ENCODE measurements around the gene SERTAD3.

Gene SERTAD3

DNA sequence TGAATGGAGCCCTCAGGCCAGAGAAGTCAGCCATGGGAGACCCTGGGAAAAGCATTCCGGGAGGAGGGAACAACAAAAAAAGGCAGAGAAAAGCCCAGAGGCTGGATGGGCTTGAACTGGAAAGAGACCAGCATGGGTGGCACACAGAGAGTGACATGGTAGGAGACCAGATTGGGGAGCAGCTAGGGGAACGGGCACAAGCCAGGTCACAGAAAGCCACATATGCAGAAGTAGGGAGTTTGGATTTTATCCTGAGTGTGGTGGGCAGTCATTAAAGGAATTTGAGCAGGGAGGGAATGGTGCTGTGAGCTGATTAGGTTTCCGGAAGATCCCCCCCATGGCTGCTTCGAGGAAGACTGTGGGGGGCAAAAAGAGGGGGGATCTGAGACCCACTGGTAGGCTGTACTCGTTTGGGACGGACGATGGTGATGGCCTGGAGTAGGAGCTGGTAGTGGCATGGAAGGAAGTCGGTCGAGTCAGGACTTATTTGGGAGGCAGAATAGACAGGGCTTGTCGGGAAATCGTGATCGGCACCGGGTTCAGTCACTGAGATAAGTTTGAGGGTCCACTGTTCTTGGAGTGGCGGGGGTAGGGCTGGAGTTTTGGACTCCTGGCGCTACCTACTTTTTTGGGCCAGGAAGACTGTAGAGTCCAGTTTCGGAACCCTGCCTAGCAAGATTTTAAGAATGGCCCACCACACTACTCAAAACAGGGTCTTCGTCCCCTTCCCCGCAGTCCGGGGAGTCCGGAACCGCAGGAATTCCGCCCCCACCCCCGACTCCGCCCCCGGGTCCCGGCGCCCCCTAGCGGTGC is 19.3 kb downstream of the SERTAD3 start:
- DNase-seq (ENCODE audit: low read depth) = no peak

DNA sequence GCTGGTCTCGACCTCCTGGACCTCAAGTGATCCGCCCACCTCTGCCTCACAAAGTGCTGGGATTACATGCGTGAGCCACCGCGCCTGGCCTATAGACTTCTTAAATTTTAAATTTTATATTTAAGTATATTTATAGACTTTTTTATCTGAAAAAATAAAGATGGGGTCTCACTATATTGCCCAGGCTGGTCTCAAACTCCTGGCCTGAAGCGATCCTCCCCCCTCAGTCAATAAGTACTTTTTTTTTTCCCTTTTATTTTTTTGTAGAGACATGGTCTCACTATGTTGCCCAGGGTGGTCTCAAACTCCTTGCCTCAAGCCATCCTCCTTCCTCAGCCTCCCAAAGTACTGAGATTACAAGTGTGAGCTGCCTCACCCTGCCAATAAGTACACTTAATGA is 20.2 kb downstream of the SERTAD3 start:
- no peak for DNase-seq (ENCODE audit: low read depth)

DNA sequence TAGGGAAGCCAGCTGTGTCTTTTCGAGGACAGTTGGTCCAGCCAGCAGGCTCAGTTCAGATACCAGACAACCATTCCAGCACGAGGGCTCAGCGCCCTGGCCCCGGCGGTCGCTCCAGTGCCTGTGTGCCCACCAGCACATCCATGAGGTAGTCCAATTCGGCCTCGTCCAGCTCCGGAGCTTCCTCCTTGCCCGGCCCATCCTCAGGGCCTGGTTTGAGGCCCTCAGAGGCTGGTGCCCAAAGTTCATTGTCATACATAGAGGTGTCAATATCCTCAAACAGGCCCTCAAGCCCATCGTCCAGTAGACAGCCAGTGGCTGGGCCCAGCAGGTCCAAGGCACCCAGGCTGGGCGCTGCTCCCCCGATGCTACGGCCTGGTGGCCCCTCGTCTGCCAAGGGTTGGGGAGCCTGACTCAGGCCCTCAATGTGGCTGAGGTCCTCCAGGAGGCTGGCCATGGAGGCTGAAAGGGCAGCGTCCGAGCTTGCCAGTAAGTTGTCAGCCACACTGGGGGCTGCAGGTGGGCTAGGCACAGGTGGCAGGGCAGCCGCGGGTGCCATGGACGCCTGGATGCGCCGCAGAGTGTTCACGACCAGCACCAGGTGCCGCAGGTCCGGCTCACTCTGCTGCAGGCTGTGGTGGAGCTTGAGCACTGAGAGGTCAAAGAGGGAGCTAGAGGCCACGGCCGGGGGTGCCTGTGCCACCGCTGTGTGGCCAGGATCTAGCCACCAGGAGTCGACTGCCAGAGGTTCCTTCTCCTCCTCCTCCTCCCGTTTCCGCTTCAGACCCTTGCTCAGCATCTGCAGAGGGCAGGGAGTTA is 21.2 kb downstream of the SERTAD3 start:
- DNase-seq (ENCODE audit: low read depth) = no peak

DNA sequence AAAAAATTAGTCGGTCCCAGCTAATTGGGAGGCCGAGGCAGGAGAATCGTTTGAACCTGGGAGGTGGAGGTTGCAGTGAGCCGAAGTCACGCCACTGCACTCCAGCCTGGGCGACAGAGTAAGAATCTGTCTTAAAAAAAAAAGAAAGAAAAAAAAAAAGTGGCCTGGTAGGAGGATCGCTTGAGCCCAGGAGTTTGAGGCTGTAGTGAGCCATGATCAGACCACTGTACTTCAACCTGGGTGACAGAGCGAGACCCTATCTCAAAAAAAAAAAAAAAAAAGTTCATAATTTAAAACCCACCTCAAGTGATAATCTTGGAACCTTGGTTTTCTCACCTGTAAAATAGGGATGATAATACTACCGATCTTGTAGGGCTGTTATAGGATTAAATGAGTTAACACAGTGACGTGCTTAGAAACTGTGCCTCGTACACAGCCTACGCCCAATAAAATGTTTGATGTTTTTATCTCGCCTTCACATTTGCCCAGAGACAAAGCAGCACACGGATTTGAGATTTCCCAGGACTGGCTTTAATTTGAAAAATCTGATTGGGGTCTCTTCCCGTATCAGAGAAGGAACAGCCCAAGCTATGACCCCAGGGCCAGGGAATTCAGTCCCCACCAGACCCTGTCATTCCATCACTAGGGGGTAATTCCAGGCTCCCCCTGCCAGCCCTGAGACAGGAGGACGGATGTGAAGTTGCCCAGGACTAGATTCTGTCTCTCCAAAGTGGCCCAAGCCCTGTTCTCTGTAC is 22.0 kb downstream of the SERTAD3 start:
- DNase-seq (ENCODE audit: low read depth) = no peak

DNA sequence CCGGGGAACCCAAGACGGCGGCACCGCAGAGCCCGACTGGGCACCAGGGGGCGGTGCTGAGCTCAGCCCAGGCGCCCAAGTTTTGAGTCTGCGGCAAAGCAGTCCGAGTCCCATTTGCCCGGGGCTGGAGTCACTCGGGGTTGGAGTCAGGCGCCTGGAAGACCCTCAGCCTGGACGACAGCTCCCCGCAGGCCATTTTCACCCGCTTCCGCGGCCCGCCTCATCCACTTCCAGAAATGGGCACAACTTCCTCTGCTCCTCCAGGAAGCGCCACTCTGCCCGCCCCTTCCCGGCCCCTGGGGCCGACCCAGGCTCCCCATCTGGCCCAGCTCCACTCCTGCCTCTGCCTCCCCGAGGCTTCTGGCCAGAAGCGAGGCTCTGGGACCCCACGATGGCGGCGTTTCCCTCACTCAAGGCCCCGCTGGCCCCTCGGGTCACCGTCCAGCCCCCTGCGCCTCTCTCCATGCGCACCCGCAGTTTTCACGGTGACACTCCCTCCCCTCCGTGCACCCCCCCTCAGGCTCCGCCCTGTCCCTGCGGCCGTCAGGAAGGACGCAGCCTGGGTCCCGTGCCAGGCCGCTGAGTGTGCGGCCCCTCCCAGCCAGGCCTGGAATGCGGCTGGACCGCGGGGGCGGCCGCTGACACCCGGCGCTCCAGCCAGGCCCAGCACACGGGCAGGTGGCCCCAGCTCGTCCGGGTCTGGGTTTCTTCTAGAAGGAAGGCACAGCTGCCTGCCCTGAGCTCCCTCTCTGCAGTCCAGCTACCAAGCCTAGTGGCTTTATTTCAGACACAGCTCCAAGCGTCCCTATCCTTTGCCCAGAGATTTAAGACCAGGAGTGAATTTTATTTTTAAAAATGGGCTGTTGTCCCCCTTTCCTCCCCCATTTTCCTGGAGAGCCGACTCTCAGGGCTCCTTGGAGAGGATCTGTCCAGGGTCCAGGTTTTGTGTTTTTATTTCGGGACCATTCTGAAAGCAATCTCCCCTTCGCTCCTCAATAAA is 23.1 kb downstream of the SERTAD3 start:
- no peak for DNase-seq (ENCODE audit: low read depth)

DNA sequence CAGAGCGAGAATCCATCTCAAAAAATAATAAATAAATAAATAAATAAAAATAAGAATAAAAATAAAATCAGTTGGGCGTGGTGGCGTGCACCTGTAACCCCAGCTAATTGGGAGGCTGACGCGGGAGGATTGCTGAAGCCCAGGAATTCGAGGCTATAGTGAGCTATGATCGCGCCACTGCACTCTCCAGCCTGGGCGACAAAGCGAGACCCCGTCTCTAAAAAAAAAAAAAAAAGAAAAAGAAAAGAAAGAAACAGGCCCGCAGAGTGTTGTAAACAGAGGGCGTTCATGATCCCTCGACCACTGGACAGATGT is 23.7 kb downstream of the SERTAD3 start:
- DNase-seq (ENCODE audit: low read depth) = no peak

DNA sequence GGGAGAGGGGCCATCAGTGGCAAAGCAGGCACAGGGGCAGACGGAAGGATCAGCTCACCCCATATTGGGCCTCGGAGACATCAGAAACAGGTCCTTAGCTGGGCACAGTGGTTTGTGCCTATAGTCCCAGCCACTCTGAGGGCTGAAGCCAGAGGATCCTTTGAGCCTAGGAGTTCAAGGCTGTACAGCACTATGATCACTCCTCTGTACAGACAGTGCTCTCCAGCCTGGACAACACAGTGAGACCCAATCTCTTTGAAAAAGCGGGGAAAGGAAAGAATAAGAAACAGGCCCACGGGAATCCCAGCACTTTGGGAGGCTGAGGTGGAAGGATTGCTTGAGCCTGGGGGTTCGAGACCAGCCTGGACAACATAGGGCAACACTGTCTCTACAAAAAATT is 24.4 kb downstream of the SERTAD3 start:
- DNase-seq (ENCODE audit: low read depth) = no peak

DNA sequence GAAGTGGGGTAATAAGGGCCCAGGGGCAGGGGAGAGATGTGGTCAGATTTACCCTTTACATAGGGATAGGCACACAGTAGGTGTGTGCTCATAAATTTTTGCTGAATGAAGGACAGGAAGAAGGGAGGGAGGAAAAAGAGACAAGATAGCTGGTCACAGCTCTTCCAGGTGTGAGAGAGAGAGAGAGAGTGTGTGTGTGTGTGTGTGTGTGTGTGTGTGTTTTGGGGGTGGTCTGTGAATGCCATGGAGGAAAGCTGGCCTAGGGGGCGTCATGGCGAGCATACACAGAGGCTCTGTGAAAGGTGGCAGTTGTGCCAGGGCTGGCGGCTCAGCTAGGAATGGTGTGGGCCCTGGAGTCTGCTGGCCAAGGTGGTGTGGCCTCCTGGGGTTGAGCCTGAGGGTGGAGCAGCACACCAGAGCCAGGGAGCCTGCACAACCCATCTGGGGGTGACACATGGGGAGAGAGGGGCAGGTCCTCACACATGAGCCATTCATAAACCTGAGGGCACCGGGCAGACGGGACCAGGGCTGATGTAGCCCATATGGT is 25.0 kb downstream of the SERTAD3 start:
- no peak for DNase-seq (ENCODE audit: low read depth)

DNA sequence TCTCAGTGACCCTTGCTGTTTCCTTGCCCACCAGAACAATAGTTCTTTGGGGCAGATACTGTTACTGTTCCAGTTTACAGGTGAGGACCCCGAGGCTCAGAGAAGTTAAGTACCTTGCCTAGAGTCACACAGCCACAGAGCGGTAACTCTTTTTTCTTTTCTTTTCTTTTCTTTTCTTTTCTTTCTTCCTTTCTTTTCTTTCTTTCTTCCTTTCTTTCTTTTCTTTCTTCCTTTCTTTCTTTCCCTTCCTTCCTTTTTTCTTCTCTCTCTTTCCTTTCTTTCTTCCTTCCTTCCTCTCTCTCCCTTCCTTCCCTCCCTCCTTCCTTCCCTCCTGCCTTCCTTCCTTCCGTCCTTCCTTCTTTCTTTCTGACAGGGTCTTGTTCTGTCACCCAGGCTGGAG is 26.1 kb downstream of the SERTAD3 start:
- no peak for DNase-seq (ENCODE audit: low read depth)

DNA sequence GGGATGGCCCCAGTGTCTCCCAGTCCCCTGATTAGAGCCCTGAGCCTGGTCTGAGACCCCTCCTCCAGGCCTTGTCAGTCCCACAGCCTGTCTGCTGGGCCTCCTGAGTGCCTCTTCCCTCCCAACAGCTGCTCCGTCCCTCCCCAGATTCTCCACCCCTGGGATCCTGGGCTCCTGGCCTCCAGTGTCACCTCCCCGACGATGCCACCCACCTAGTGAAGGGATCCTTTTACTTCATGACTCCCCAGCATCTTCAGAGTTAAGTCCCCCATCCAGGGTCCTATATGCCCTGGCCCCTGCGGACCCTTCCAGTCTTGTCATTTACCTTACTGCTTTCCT is 26.5 kb downstream of the SERTAD3 start:
- no peak for DNase-seq (ENCODE audit: low read depth)

DNA sequence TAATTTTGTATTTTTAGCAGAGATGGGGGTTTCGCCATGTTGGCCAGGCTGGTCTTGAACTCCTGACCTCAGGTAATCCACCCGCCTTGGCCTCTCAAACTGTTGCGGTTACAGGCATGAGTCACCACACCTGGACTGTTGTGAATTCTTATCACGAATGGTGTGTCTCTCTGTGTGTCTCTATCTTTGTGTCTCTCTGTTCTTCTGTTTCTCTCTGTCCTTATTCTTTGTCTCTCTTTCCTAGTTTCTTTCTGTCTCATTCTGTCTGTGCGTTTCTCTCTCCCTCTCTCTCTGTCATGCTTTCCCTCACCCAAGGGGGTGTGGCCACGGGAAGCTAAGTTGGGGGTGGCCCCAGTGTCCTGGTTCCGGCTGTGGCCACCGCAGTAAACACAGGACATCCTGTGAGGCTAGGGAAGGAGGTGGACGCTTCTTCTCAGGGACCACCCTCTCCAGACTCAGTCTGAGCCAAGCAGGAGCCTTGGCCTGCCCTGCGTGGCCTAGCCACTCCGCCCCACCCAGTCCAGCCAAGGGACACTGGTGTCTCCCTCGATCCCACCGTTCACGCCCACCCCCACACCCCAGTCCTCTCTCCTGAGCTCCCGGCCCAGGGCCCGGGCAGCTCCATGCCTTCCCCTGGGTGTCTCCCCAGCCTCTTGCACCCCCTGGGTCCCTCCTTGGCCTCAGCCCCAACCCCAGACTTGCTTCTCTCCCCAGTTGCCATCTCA is 27.1 kb downstream of the SERTAD3 start:
- DNase-seq (ENCODE audit: low read depth) = no peak

DNA sequence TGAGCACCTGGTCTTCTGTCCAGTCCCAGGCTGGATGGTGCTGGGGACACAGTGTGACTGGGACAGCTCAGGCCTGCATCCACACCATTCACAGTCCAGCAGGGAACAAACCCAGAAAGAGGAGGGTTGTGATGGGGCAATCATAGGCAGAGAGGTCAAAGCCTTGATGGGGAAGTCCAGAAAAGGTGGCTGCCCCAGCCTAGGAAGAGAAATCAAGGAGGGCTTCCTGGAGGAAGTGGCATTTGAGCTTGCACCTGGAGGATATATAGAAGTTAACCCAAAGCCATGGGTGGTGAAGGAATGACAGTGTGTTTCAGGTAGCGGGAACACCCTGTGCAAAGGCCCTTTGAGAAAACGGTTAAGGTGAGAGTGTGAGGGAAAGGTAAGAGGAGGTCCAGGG is 28.4 kb downstream of the SERTAD3 start:
- no peak for DNase-seq (ENCODE audit: low read depth)

DNA sequence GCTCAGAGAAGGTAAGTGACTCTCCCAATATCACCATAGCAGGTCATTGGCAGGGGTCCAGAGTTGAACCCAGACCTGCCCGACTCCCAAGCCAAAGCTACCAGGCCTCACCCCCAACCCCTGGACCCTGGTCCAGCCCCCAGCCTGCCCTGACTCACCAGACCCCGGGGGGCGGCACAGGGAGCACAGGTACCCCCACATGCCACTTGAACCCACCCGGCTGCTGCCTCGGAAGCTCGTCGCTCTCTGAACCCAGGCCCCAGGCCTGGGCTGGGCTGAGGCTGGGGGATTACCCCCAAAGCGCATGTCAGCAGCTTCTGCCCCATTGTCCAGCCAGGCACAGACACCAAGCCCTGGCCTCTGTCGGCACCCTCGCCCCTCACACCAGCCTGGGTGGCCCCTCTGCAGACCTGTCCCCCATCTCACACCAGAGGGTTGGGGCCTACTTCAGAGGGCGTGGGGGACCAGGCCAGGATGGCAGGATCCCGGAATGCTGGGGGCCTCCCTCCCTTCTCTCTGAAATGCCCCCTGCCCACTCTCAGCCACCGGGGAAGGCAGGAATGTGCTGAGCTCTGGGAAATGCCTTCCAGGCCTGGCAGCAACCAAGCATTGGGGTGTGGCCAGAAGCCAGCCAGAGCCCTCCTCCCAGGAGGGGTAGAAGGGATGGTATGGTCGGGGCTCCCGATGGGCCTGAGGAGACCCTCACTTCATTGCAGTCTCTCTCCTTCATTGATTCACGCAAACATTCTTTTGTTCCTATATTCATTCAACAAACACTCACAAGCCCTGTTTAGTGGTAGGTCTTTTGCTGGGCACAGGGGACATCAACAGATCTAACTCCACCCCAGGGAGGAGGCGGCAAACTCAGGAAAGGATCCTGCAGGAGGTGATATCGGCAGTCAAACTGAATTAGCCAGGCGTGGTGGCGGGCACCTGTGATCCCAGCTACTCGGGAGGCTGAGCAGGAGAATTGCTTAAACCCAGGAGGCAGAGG is 29.3 kb downstream of the SERTAD3 start:
- DNase-seq (ENCODE audit: low read depth) = no peak

DNA sequence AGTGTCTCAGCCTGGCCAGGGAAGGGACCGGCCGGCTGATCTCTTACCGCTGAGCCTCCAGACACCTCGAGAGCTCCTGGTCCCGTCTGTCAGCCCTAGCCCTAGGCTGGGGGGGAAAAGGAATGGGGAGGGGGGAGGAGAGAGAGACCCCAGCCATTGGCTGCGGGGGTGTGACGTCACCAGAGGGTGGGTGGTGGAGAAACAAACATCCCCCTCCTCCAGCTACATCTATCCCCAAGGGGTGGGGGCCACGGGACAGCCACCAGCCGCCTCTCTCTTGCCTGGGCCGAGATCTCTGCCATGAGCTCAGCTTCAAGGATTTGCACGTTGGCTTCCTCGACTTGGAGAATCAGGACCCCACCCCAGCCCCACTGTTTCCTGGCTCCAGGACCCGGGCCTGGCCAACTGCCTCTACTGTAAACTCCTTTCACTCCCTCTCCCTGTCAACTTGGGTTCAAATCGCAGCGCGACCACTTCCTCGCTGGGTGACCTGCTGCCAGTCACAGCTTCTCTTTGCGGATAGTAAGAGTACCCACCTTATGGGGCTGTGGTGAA is 30.8 kb downstream of the SERTAD3 start, which contains the start of gene PRX:
TSS of gene PRX (minus strand) at position 88 of the 555 bp plus-strand sequence. CDS start 5,446 bp downstream, outside the sequence.
- DNase-seq (ENCODE audit: low read depth) = no peak

DNA sequence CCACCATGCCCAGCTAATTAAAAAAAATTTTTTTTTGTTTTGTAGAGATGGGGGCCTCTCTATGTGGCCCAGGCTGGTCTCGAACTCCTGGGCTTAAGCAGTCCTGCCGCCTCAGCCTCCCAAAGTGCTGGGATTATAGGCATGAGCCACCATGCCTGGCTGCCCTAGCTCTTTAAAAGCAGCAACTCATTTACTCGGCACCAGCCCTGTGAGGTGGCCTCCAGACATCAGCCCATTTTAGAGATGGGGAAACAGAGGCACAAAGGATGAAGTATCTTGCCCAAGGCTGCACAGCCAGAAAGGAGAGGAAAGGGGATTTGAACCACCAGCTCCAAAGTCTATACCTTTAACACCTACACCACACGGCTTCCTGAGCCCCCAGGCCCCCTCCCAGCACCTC is 31.3 kb downstream of the SERTAD3 start:
- no peak for DNase-seq (ENCODE audit: low read depth)

DNA sequence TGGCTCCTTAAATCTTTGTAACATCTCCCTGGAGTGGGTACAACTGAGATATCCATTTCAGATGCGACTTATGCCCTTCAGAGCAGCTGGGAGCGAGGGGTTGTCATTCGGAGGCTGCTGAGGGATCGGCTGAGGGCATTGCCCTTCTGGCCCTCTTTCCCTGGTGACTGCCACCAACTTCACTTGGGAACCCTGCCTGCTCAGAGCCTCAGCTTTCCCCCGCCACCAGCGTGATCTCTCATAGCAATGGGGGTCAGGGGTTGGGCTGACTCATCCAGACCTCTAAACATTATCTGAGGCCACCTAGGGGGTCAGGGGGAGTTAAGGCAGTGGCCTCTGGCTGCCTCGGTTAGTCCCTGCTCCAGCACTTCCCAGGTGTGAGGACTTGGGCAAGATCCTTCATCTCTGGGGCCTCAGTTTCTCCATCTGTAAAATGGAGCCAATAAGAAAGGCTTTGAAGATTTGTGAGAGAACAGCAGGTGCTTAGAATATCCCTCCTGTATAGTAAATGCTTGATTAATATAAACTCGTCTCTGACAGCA is 32.1 kb downstream of the SERTAD3 start:
- DNase-seq (ENCODE audit: low read depth) = no peak

DNA sequence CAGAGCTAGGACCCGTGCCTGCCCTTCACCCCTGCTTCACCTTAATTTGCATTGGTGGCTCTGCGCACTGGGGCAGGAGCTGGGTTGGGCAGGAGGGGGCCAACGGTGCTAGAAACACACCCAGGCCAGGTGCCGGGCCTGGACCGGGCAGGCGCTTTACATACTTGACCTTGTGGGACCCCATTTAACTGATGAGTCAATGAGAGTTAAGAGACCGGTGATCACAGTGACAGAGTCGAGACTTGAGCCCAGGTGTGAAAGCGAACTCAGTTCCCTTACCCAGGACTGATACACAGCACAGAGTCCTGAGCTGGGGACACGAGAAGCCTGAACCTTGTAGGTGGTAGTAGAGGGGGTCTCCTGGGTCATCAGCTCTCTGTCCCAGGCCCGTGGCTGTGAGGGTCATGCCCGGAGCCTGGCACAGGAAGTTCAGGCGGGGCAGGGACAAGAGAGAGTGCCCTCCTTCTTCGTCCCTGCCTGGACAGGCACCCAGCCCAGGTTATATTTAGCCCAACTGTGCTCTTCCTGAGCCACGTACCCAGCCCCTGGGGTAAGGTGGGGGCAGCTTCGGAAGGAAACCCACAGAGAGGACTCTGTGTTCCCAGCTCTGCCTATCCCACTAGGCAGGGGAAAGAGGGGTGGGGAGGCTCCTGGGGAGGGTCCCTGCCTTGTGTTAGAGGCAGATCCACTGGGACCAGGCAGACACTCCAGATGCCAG is 32.9 kb downstream of the SERTAD3 start:
- no peak for DNase-seq (ENCODE audit: low read depth)

DNA sequence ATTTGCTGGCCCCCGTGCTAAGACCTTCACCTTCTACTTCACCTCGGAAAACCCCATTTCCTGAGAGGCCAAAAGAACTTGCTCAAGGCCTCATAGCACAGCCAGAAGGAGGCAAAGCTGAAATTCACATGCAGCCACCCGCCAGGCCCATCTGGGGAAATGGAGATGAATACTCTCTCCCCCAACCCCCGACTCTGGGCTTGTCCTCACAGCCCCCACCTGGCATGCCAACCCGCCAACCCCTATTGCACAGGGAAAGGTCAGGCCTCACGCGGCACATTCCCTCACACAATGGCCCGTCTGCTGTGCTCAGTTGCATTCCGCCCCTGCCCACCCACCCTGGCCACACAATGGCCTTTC is 34.1 kb downstream of the SERTAD3 start:
- no peak for DNase-seq (ENCODE audit: low read depth)
